HG02588 (cell line): ENCODE results near the gene BIN1.

Experiments
- ATAC-seq: cut with Tn5 transposase; IDR thresholded peaks from one replicate; pipeline ENCODE4 v1.9.1; 2021; ENCODE audit warnings: mild to moderate bottlenecking, moderate library complexity; ENCODE audit not compliant: unreplicated experiment

Gene BIN1

DNA sequence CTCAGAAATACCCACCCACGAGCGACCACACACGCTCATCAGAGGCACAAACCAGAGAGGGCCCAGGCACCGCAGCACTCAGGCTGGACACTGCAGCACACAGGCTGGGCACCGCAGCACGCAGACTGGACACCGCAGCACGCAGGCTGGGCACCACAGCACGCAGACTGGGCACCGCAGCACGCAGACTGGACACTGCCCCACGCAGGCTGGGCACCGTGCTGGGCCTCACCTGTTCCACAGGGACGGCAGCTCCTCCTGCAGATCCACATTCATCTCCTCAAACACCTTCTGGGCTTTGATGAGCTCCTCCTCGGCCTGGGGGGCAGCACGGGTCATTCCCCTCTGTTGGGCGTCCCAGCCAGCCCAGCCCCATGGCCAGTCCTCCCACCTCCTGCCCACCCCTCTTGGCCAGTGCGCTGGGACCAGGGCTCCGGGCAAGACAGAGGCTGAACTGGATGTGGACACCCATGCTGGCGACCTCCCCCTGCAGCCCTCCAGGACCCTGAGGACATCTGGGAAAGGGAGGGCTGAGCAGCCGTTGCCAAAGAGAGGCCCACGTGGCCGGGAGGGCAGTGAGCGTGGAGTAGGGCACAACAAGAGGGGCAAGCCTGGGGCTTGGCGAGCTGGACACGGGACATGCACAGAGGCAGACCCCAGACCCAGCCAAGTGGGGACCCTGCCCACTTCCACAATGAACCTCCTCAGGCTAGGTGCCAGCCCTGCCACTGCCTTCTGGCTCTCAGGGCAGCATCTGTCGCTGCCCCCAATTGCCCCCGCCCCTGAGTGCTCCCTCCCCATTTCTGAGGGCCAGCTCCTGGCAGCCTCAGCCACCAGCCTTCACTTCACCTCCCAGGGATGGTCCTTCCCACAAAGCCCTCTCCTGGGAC, 43.0 kb downstream of the BIN1 start:
- ATAC-seq: no peak

DNA sequence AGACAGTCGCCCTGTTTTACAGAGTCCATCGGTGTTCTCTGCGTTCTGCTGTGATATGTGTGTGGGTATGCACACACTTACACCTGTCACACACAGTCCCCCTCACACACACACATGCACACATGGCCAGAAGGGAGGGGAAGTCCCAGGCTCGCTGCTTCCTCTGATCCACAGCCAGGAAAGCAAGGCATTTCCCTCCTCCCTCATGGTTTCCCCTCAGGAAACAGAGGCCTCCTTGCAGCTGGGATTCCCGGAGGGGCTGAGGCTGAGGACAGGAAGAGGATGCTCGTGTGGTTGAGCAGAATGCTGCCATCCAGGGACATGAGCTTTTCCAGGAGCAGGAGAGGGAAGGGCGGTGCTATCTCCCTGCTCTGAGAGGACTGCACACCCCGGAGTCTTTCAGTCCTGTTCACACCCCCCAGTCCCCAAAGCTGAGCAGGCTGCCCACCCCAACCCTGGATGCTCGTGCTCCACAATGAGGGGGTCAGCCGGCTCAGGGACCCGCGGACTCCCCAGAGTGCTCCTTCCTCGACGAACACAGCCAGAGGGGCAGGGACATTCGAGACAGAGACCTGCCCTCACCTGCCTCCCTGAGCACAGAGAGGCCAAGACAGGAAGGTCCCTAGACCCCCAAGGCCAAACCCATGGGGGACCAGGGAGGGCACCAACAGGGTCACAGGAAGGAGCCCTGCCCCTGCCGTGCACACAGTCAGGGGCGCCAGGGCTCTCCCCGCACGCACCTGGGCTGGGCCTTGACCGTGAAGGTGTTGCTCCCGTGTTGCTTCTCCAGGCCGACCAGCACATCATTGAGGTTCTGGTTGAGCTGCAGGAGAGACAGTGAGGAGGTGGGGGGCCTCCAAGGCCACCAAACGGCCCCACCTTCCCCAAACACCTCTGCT, 45.3 kb downstream of the BIN1 start:
- ATAC-seq: no peak

DNA sequence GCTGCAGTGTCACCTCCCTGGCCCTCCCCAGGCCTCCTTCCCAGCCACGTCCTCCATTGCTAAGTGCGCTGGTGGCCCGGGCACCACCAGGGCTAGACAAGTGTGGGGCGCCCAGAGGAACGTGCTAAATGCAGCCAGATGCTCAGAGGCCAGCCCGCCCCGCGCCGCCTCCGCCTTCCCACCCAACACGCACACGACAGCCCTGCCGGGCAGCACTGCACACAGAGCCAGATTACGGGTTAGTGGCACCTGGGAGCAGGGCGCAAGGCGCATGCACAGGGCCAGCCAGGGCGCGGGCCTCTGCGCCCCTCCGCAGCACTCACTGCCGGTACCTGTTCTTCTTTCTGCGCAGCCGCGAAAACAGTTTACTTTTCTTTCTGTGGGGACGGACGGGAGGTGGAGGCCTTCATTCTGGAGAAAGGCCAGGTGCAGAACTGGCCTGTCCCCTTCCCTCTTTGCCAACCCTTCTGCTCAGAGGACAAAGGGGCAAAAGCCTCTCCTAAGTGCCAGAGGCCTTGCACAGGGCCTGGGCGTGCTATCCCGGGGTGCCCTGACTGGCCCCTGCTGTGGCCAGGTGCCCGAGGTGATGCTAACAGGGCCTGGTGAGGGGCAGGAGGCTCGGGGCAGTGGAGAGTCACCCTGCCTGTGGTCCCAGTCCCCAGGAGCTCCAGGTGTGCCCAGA, 46.5 kb downstream of the BIN1 start:
- ATAC-seq: no peak

DNA sequence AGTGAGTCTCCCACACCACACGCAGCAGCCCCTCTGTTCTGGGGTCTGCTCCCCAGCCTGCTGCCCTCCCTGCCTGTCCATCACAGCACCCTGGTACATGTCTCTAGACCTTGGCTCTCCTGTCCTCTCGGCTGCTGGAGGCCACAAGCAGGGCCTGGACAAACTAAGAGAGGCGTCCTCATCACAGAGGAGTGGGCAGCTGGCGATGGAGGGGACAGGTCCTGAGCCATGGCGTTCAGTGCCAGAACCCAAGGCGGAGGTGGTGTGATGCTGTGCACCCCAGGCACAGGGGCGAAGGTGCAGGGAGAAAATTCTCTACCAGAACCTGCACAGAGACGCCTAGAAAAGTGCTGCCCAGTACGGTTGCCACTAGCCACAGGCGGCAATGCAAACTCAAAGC, 47.4 kb downstream of the BIN1 start:
- no peak for ATAC-seq

DNA sequence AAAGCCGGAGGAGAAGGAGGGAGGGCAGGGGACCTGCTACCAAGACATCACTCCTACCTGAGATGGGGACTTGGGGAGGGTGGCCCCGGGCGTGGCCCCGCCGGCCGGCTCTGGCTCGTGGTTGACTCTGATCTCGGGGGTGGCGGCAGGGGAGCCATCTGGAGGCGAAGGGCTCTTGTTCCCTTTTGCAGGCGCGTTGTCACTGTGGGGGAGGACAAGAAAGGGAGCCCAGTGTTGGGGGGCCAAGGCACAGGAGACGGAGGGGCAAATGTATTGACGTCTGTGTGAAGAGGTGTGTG, 48.1 kb downstream of the BIN1 start:
- no peak for ATAC-seq

DNA sequence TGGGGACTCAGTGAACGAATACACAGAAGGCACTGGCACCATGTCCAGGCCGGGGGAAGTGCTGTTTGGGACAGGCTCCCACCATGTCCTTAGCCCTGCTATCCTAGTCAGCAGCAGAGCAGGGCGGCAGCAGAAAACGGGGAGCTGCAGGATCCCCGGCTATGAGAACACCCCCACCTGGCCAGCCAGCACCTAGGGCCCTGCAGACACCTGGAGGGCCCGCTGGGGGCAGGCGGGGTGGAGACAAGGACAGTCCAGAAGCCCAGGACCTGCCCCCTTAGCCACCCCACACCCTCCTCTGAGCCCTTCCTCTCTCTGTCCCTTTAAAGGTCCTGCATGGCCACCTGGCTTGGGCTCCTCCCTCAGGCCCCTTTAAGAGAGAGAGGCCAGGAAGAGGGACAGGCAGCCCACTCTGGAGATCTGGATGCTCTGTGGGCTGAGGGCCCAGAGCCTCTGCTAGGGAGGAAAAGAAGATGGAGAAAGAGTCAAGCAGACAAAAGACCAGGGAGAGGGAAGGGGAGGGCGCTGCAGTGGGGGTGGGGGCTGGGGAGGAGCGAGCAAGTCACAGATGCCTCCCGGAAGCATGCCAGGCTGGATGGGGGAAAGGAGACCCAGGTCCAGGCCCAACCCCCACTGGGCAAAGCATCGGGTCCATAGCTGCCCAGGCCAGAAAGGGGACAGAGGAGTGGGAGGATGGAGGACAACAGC, 48.6 kb downstream of the BIN1 start:
- no peak for ATAC-seq

DNA sequence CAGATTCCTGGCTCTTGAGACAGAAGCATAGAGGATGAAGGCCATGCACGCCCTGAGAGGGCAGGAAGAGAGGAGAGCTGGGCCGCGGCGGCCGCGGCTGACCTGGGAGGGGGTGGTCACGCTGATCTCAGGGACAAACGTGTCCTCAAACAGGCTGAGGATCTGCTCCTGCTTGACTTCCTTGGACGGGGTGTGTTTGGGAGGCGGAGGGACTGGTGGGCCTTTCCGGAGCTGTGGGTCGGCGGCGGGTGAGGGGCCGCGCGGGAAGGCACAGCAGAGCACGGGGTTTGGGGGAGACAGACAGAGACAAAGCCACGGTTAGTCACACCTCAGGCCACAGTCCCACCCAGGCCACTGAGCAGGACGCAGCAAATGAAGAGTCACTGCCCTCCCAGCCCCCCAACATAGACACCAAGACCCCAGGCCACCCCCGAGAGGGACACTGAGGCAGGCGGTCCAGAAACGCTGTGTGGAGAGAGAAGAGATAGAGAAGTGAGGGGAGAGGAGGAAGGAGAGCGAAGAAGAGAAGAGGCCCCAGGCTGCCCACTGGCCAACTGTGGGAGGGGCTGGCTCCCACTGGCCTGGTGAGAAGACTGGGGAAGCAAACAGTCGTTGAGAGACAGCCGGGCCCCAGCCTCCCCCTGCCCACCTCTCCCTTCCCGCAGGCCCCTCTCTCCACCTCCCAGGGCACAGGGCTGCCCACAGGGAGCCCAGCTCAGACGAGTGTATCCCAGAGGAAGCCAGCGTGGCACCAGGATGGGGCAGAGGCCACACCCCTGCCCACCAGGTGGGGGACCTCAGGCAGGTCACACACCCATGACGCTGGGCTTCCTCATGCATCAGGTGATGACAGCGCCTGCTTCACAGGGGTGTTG, 49.3 kb downstream of the BIN1 start:
- no peak for ATAC-seq

DNA sequence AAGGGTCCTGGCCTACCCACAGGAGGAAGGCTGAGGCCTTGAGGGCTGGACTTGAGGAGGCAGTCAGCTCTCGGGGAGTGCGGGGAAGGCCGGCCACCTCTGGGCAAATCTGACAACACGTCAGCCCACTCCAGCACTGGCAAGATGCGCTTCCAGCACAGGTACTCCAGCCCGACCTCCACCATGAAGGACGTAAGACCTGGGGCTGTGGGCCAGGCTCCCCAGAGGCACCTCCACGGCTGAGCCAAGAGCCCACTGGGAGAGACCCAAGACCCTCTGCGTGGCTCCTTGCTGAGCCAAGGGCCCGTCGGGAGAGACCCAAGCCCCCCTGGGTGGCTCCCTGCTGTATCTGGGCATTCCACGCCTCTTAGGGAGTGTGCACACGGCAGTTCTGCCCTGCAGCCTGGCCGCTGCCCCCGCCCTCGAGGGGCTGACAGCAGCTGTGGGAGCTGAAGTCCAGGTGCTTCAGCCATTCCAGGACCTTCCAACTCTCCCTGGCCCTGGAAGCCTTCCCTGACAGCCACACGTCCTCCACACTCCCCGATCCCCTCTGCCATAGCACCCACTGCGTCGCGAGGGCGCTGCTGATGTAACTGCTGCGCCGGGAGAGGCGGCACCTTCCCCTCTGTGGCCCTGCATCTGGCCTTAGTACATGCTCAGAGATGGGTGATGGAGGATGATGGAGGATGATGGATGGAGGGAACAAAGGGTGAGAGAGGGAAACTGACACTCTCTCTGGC, 50.2 kb downstream of the BIN1 start:
- no peak for ATAC-seq

- no peak for ATAC-seq
These were observed 50.9 kb downstream of the BIN1 start for GRCh38 chr2:127056086-127056485.

DNA sequence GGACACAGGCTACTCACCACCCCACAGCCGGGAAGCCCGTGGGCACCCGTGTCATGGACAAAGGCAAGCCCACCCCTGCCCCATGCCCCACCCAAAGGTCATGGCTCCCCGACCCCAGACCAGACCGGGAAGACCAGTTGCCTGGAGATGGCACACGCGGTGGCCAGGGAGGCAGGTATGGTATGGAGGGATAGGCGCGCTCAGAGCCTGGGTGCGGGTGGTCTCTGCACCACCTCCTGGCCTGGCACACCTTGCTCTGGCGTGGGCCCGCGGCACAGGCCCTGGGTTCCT, 51.2 kb downstream of the BIN1 start:
- ATAC-seq: no peak

GRCh38 chr2:127054996-127055785, 51.8 kb downstream of the BIN1 start:
- no peak for ATAC-seq

- ATAC-seq: no peak
These were observed 52.4 kb downstream of the BIN1 start for GRCh38 chr2:127054604-127054930.

GRCh38 chr2:127053731-127054603, 53.0 kb downstream of the BIN1 start:
- no peak for ATAC-seq

- ATAC-seq: no peak
These were observed 53.9 kb downstream of the BIN1 start for GRCh38 chr2:127052771-127053691.

DNA sequence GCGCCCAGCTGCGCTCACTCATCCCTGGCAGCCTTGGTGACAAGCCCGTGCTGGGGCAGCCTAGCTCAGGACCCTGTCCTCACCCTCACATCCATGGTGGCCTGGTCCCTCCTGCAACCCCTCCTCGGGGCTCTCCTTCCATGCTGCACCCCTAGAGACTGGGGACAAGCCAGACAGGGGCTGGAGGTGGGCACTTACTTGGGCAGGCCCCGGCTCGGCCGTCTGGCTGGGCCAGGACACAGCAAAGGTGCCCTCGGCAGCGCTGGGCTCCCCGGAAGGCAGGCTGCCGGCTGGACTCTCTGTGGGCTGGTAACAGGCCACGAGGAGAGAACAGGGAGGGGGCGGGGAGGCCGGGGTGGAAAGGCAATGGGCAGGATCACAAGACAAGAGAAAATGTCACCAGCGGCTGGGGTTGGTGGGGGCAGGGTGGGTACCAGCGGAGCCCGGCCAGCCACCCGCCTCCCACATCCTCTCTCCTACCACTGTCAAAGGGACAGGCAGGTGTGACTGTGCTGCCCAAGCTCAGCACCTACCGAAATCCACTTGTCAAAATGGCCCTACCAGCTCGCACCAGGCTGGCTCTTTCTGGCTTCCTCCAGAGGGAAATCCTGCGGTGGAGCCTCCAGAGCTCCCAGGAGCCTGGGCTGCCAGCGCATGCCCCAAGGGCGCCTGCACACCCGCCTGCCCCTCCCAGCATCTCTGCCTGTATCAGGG, 54.7 kb downstream of the BIN1 start:
- ATAC-seq: no peak
